Stimulated activated naive CD8-positive, alpha-beta T cell treated with anti-CD3 and anti-CD28 coated beads, Interleukin-15, amount 100 ng/mL, for 72 hours (primary cell): Measurements from ENCODE around the gene CAPN8.

ENCODE experiments used
- ATAC-seq: fragments of 150-1000 bp; cut with Tn5 transposase; 2 replicates; pipeline ENCODE4 v1.10.0; 2021; ENCODE audit warnings: mild to moderate bottlenecking, moderate library complexity
- DNase-seq, 2 donors: peaks; one replicate each; pipeline ENCODE4 v3.0.0; 2021 to 2022
- H3K27ac Mint-ChIP-seq, 2 donors: one replicate each; pipeline ENCODE4 v1.8.0; 2022; ENCODE audit warnings: mild to moderate bottlenecking in 2 of 2, mixed read lengths in 2 of 2, moderate library complexity in 2 of 2
- H3K27me3 Mint-ChIP-seq: one replicate; pipeline ENCODE4 v1.8.0; 2022; ENCODE audit warnings: mixed read lengths
- H3K4me1 Mint-ChIP-seq: one replicate; pipeline ENCODE4 v1.8.0; 2022; ENCODE audit warnings: mild to moderate bottlenecking, mixed read lengths
- H3K4me3 Mint-ChIP-seq, 2 donors: one replicate each; pipeline ENCODE4 v1.8.0; 2022; ENCODE audit warnings: mild to moderate bottlenecking in 2 of 2, mixed read lengths in 2 of 2, moderate library complexity in 1 of 2
- H3K9me3 Mint-ChIP-seq, 2 donors: one replicate each; pipeline ENCODE4 v1.8.0; 2022; ENCODE audit warnings: mixed read lengths in 2 of 2

The CAPN8 gene

DNA sequence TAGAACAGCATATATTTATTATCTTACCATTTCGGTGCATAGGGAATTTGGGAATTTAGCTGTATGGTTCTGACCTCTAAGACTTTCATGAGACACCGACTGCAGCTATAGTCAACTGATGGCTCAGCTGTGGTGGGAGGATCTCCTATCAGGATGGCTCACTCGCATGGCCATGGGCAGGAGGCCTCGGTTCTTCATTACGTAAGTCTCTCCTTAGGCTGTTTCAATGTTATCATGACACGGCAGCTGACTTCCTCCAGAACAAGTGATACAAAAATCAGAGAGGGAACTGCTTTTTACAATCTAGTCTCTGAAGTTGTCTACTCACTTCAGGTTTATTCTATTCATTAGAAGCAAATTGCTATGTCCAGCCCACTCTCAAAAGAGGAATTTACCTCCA lies 13.3 kb upstream of the CAPN8 start:
- Mint-ChIP-seq H3K27ac (no peak overlapping the region), H3K9me3 (peaks cover 15 to 27% of the 10 kb centered on the region in 2 donors), H3K27me3 (no peaks in the 10 kb centered on the region), H3K4me3 (no peak overlapping the region), H3K4me1 (no peaks in the 10 kb centered on the region)
- no peak for ATAC-seq
- no peak for DNase-seq

DNA sequence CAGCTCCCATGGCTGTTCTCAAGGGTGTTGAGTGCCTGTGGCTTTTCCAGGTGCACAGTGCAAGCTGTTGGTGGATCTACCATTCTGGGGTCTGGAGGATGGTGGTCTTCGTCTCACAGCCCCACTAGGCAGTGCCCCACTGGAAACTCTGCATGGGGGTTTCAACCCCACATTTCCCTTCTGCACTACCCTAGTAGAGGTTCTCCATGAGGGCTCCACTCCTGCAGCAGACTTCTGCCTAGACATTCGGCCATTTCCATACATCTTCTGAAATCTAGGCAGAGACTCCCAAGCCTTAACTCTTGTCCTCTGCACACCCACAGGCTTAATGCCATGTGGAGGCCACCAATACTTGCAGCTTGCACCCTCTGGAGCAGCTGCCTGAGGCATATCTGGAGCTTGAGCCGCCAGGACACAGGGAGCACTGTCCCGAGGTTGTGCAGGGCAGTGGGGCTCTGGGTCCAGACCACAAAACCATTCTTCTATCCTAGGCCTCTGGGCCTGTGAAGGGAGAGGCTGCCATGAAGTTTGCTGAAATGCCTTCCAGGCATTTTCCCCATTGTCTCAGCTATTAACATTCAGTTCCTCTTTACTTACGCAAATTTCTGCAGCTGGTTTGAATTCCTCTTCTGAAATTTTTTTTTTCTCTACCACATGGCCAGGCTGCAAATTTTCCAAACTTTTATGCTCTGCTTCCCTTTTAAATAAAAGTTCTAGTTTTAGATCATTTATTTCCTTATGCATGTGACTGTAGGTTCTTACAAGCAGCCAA lies 8.8 kb upstream of the CAPN8 start:
- Mint-ChIP-seq H3K27me3 (no peaks in the 10 kb centered on the region), H3K27ac (no peak overlapping the region), H3K9me3 (peaks cover 15 to 30% of the 10 kb centered on the region in 2 donors), H3K4me1 (no peaks in the 10 kb centered on the region), H3K4me3 (no peak overlapping the region)
- DNase-seq, result no peak
- no peak for ATAC-seq

DNA sequence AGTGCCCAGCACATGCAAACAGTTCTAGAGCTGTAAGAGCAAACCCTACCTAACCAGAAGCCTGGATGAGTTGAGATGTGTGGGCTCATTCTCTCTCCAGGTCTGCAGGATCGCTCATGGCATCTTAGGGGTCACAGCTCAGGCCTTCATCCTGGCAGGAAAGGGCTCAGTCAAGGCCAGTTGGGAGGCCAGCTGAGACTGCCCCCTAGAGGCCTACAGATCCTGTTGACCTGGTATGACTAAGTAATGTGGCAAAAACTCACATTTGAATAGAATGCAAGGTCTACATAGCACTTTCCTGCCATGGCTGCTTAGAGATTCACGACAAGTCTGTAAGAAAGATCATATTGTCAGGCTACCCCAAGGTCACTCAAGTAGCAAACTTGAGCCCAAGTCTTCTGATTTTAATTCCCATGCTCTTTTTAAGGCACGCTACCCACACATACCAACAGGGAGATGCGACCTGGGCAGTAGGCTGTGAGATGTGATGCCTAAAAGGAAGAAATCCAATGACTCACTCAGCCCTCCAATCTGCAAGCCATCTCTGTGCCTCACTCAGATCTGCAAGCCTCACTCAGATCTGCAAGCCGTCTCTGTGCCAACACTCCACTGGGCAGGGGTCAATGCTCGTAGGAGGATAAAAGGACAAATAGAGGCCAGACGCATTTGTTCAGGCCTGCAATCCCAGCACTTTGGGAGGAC lies 5.1 kb upstream of the CAPN8 start:
- ATAC-seq, result no peak
- Mint-ChIP-seq H3K27ac (no peak overlapping the region), H3K4me1 (no peaks in the 10 kb centered on the region)

GRCh38 chr1:223669003-223669795 lies 3.7 kb upstream of the CAPN8 start:
- no peak overlapping the region for H3K4me3 Mint-ChIP-seq
- H3K4me1 Mint-ChIP-seq, result no peaks in the 10 kb centered on the region
- DNase-seq, result no peak
- H3K9me3 Mint-ChIP-seq, result peaks cover 0 to 7% of the 10 kb centered on the region in 2 donors
- no peak for ATAC-seq
- no peaks in the 10 kb centered on the region for H3K27me3 Mint-ChIP-seq
- H3K27ac Mint-ChIP-seq, result no peak overlapping the region

More for the DNA sequence above, 5.1 kb upstream of the CAPN8 start:
- peak; percentile 8 to 16 for DNase-seq
- Mint-ChIP-seq H3K9me3 (peaks cover 10 to 21% of the 10 kb centered on the region in 2 donors), H3K27me3 (no peaks in the 10 kb centered on the region), H3K4me3 (no peak overlapping the region)

DNA sequence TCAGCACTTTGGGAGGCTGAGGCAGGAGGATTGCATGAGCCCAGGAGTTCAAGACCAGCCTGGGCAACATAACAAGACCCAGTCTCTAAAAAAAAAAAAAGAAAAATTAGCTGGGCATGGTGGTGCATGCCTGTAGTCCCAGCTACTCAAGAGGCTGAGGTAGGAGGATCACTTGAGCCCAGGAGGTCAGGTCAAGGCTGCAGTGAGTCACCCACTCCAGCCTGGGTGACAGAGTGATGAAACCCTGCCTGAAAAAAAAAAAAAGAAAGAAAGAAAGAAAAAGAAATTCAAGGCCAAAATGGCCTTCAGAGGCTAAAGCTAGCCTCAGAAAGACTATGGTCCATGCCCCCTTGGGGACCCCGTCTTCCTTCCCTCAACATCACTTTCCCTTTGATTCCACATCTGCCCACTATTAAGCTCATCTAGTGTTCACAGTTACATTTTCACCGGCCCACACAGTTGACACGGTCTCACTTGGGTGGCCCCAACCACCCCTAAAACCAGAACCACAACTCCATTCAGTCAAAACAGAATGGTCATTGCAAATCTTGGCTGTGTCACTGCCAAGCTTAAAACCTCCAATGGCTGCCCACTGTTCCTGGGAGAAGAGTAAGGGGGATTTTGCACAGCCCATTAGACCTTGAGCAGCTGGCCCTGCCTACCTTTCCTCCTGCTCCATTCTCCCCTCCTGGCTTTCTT lies 2.1 kb upstream of the CAPN8 start:
- no peaks in the 10 kb centered on the region for H3K4me1 Mint-ChIP-seq
- H3K27me3 Mint-ChIP-seq, result no peaks in the 10 kb centered on the region
- no peak overlapping the region for H3K4me3 Mint-ChIP-seq
- no peak overlapping the region for H3K27ac Mint-ChIP-seq
- no peaks in the 10 kb centered on the region for H3K9me3 Mint-ChIP-seq
- ATAC-seq (no peak), DNase-seq (no peak)

DNA sequence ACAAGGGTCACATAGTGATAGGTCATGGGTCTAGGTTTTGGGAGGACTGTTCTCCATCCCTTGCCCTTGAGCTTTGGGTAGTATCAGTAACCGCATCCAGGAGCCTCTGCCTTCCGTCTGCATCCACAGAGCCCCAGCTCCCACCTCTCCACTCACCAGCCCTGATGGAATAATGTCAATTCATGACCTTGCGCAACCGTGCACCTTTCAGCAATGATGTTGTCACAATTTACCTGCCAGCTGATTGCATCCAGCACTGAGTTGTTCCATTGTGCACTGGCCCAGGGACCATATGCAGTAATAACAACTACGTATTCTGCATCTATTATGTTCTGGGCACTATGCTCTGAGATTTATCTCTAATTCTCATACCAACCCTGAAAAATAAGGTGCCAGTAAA lies 1.4 kb downstream of the CAPN8 start:
- Mint-ChIP-seq H3K4me1 (no peaks in the 10 kb centered on the region), H3K9me3 (no peaks in the 10 kb centered on the region), H3K27me3 (peaks cover 6% of the 10 kb centered on the region), H3K27ac (no peak overlapping the region), H3K4me3 (no peak overlapping the region)
- DNase-seq, result no peak
- no peak for ATAC-seq

- peaks cover 6% of the 10 kb centered on the region for H3K27me3 Mint-ChIP-seq
- DNase-seq (no peak), ATAC-seq (no peak)
- no peak overlapping the region for H3K4me3 Mint-ChIP-seq
- H3K27ac Mint-ChIP-seq, result no peak overlapping the region
- H3K9me3 Mint-ChIP-seq, result no peaks in the 10 kb centered on the region
- no peaks in the 10 kb centered on the region for H3K4me1 Mint-ChIP-seq
Observed at GRCh38 chr1:223662943-223663342, 2.6 kb downstream of the CAPN8 start.

DNA sequence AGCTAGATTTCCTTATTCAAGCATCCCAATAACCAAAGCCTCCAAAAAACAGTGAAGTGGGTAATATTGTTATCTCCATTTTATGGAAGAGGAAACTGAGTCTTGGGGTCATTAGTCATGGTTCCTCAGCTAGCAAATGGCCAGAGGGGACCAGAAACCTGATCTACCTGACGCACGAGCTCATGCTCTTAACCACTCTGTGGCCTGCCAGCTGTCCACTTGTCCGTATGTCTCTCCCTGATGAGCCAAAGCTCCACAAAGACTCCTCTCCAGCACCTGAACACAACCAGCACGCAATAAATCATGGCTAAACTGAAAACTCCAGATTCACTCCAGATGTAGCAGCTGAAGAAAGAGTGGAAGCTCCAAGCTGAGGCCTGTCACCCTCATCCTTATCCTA lies 5.8 kb downstream of the CAPN8 start:
- ATAC-seq (no peak), DNase-seq (no peak)
- no peaks in the 10 kb centered on the region for H3K4me1 Mint-ChIP-seq
- H3K4me3 Mint-ChIP-seq, result no peak overlapping the region
- no peak overlapping the region for H3K27ac Mint-ChIP-seq
- H3K9me3 Mint-ChIP-seq, result no peaks in the 10 kb centered on the region
- H3K27me3 Mint-ChIP-seq, result peaks cover 6% of the 10 kb centered on the region

GRCh38 chr1:223657978-223658377 lies 7.5 kb downstream of the CAPN8 start:
- DNase-seq, result no peak
- no peaks in the 10 kb centered on the region for H3K9me3 Mint-ChIP-seq

GRCh38 chr1:223654083-223654482 lies 11.4 kb downstream of the CAPN8 start:
- Mint-ChIP-seq H3K27me3 (no peaks in the 10 kb centered on the region), H3K4me1 (no peaks in the 10 kb centered on the region), H3K27ac (no peak overlapping the region), H3K9me3 (no peaks in the 10 kb centered on the region), H3K4me3 (no peak overlapping the region)
- no peak for ATAC-seq
- no peak for DNase-seq

More at GRCh38 chr1:223657978-223658377, 7.5 kb downstream of the CAPN8 start:
- H3K4me1 Mint-ChIP-seq, result no peaks in the 10 kb centered on the region
- ATAC-seq, result no peak
- no peak overlapping the region for H3K4me3 Mint-ChIP-seq
- peaks cover 6% of the 10 kb centered on the region for H3K27me3 Mint-ChIP-seq
- no peak overlapping the region for H3K27ac Mint-ChIP-seq

DNA sequence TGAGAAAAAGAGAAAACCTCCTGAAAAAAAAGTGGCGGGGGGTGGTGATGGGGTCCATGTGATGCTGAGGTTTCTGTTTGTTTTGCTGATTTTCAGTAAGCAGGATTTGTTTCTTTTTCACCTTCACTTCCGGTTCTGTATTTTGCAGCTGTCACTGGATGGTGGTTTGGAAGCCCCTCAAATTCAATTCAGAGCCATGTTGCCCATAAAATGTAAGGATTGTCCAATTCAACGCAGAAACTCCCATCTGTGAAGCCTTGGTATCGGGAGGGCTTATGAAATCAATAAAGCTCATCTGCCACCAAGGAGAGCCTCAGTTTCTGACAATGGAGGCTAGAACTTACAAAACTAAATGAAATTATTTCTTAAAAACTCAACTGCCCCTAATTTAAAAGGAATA lies 12.1 kb downstream of the CAPN8 start:
- Mint-ChIP-seq H3K9me3 (no peaks in the 10 kb centered on the region), H3K27me3 (no peaks in the 10 kb centered on the region), H3K27ac (no peak overlapping the region), H3K4me3 (no peak overlapping the region), H3K4me1 (no peaks in the 10 kb centered on the region)
- DNase-seq (no peak), ATAC-seq (no peak)

GRCh38 chr1:223653015-223653414 lies 12.5 kb downstream of the CAPN8 start:
- no peak for DNase-seq
- no peaks in the 10 kb centered on the region for H3K27me3 Mint-ChIP-seq
- no peaks in the 10 kb centered on the region for H3K9me3 Mint-ChIP-seq
- H3K27ac Mint-ChIP-seq, result no peak overlapping the region
- H3K4me3 Mint-ChIP-seq, result no peak overlapping the region
- no peaks in the 10 kb centered on the region for H3K4me1 Mint-ChIP-seq
- ATAC-seq, result no peak

DNA sequence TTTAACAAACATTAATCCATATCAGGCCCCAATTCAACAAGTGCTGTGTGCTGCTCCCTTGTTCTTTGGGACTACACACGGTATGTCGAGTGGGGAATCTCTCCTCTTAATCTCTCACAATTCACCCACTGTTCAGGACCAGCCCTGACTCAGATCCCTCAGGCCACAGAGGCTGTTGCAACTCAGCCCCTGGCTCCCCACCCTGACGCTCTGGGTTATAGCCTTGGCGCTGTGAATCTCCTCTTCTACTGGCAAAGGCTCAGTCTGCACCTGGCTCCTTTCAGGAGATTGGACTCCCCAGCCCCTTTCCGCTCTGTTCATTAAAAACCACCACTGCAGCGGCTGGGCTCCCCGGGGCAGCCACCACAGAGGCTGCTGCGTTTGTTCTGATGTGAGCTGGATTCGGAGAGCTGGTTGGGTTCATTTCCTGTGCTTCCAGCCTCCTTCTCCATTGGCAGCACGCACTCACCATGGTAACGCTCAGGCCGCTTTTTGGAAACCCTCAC lies 13.0 kb downstream of the CAPN8 start:
- no peak for ATAC-seq
- H3K4me1 Mint-ChIP-seq, result no peaks in the 10 kb centered on the region

DNA sequence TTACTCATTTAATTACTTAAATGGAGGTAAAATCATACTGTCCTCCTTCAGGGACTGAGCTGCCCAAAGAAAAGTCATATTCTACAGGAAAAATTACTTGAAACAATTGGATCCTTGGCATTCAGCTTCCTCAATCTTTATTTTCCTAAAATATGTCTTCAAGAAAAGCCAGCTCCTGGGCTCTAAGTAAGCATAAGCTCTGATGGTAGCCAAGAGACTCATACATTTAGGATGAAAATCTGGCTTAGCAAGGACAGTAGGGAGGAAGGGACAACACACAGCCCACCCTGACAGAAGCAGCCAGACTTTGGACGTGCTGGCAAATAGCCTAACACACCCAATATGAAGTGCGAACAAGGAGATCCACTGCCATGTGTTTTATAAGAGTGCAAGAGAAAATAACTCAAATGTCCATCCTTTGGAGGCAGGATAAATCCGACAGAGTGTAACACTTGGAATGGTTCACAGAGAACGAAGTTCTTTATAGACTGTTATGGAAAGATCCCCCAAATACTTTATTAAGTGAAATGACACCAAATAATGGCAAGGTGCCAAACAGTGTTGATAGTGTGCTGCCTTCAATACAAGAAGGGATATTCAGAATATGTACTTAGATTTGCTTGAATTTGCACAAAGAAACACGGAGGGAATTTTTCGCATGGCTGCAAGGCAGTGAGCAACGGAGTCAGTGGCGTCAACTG lies 14.1 kb downstream of the CAPN8 start:
- Mint-ChIP-seq H3K4me1 (no peaks in the 10 kb centered on the region), H3K9me3 (no peaks in the 10 kb centered on the region)
- no peak for ATAC-seq

More for the DNA sequence above, 13.0 kb downstream of the CAPN8 start:
- Mint-ChIP-seq H3K27me3 (no peaks in the 10 kb centered on the region), H3K4me3 (no peak overlapping the region), H3K9me3 (no peaks in the 10 kb centered on the region), H3K27ac (no peak overlapping the region)
- no peak for DNase-seq

GRCh38 chr1:223650465-223650864 lies 15.0 kb downstream of the CAPN8 start:
- Mint-ChIP-seq H3K9me3 (no peaks in the 10 kb centered on the region), H3K4me3 (no peak overlapping the region), H3K27me3 (no peaks in the 10 kb centered on the region), H3K4me1 (no peaks in the 10 kb centered on the region), H3K27ac (no peak overlapping the region)
- ATAC-seq (no peak), DNase-seq (no peak)

More for the DNA sequence above, 14.1 kb downstream of the CAPN8 start:
- Mint-ChIP-seq H3K4me3 (no peak overlapping the region), H3K27ac (no peak overlapping the region), H3K27me3 (no peaks in the 10 kb centered on the region)
- DNase-seq, result no peak
